PC-9 (cell line): ENCODE results near the gene FAM221B.

Source experiments
- CTCF ChIP-seq: fragments of 200-600 bp; sonication (generic); conservative IDR thresholded peaks from 2 replicates; pipeline ENCODE4 v1.6.1; 2017; ENCODE audit warnings: mixed run types, antibody characterized with exemption, mild to moderate bottlenecking, moderate library complexity
- EZH2 ChIP-seq: fragments of 200-600 bp; sonication (generic); IDR thresholded peaks from 2 replicates; pipeline ENCODE4 v1.8.0; 2017; ENCODE audit warnings: antibody characterized with exemption, low read depth

GRCh38 chr9:35862328-35862727, 33.8 kb upstream of the FAM221B start:
- TF ChIP-seq CTCF (no peak), EZH2 (no peak)
